ENCODE measurements around the gene DNTT. TPM values are rescaled to one million over a fixed set of nuclear protein-coding genes. Genes with fewer than 3 reads are reported as not detected.
A peak's percentile ranks its signal among the peaks of the same experiment; 100 is the strongest.

The DNTT gene
- total RNA-seq, 1 donor from 2014 or later = not detected

DNA sequence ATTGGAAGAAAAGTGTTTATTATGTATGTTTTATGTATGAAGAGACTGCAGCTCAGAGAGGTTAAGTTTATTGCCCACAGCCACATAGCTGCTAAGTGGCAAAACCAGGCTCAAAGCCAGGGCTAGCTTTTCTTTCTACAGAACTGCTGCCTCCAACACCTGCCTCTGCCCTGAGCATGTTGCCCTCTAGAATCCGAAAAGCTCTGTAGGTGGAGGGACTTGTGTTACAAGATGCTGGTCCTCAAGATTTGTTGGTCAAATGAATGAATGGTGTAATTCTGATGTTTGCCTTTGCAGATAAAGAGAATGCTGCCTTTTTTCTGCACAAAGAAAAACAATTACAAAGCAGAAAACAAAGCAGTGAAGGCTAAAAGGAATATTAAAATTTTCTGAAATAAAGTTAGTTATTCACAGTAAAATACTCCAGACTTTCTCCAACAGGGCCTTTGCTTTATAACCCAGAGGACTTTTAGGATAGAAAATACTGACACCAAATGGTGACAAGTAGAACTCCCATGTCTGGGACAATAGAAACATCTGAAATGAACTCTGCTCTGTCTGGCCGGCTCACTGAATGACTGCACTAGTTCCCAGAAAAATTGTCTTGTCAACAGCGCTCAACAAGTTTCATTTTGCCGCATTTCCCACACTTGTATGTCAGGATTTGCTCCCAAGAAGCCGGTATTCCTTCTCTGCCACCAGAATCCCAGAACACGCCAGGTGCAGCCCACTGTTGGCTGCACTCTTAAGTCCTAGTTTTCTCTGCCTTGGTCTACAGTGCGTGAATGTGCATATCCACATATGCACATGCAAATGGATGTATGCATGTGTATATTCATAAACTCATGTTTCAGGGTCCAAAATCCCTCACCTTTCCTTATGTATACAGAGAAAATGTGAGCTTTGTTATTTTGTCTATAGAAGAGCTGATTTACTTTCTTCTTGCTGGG lies 11.0 kb upstream of the DNTT start:
- Histone ChIP-seq H3K4me1 (no peaks in the 10 kb centered on the region), H3K9me3 (replicated peaks) (no peaks in the 10 kb centered on the region), H3K27ac (replicated peaks) (no peak overlapping the region), H3K27me3 (ENCODE audit: low read depth) (peaks cover 89% of the 10 kb centered on the region), H3K36me3 (no peaks in the 10 kb centered on the region), H3K4me3 (no peak overlapping the region)
- TF ChIP-seq, protein P1, sequence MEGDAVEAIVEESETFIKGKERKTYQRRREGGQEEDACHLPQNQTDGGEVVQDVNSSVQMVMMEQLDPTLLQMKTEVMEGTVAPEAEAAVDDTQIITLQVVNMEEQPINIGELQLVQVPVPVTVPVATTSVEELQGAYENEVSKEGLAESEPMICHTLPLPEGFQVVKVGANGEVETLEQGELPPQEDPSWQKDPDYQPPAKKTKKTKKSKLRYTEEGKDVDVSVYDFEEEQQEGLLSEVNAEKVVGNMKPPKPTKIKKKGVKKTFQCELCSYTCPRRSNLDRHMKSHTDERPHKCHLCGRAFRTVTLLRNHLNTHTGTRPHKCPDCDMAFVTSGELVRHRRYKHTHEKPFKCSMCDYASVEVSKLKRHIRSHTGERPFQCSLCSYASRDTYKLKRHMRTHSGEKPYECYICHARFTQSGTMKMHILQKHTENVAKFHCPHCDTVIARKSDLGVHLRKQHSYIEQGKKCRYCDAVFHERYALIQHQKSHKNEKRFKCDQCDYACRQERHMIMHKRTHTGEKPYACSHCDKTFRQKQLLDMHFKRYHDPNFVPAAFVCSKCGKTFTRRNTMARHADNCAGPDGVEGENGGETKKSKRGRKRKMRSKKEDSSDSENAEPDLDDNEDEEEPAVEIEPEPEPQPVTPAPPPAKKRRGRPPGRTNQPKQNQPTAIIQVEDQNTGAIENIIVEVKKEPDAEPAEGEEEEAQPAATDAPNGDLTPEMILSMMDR (IDR thresholded peaks at IDR 0.05; ENCODE audit: borderline replicate concordance) = peak; percentile 73
- DNase-seq = no peak
- intact Hi-C loops (cut with micrococcal nuclease) = loop anchor here (5.0 to 10.0 kb wide), 2 partner anchors 61 to 268 kb away; no protein-coding TSS in a partner anchor

DNA sequence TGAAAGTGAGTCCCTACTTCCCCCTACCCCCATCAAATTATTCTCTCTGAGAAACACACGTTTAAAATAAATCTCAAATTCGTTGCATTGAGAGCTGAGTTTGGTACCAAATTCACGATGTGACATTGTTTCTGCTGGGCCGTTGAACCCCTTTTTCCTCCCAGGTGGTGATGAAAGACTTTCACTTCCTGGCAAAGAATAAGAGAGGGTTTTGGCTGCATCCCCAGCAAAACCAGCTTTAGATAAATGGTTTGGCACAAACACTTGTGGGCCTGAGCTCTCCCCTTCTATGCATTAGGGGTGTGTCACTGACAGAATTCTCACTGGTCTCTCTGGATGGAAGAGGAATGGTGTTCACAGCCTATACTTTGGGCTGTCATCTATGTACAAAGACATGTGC lies 8.8 kb upstream of the DNTT start:
- Histone ChIP-seq H3K27me3 (ENCODE audit: low read depth) (peaks cover 80% of the 10 kb centered on the region), H3K9me3 (replicated peaks) (no peaks in the 10 kb centered on the region), H3K4me1 (no peaks in the 10 kb centered on the region), H3K36me3 (no peaks in the 10 kb centered on the region), H3K4me3 (no peak overlapping the region), H3K27ac (replicated peaks) (no peak overlapping the region)
- TF ChIP-seq, protein P1 (IDR thresholded peaks at IDR 0.05; ENCODE audit: borderline replicate concordance) = no peak
- intact Hi-C loops (cut with micrococcal nuclease) = loop anchor here (10.0 kb wide), 1 partner anchor 271 kb away; no protein-coding TSS in a partner anchor
- no peak for DNase-seq

DNA sequence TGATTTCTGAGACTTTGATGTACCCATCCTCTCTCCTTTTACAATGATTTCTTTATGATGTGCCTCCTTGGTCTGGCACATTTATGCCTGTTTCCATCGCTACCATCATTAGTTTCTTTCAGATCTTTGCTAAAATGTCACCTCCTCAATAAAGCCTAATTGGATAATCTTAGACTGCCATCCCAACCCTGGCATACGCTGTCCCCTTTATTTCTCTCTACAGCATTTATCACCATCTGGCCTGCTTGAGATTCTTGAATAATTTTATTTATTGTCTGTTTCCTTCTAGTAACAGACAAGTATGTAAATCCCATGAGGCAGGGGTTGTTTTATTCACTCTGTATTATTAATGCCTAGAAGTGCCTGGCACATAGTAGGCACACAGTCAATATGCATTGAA lies 6.7 kb upstream of the DNTT start:
- no peaks in the 10 kb centered on the region for H3K4me1 ChIP-seq
- no peaks in the 10 kb centered on the region for H3K36me3 ChIP-seq
- TF ChIP-seq, protein P1 (IDR thresholded peaks at IDR 0.05; ENCODE audit: borderline replicate concordance) = no peak
- no peaks in the 10 kb centered on the region for H3K9me3 ChIP-seq (replicated peaks)
- DNase-seq = no peak
- no peak overlapping the region for H3K4me3 ChIP-seq
- no peak overlapping the region for H3K27ac ChIP-seq (replicated peaks)
- intact Hi-C loops (cut with micrococcal nuclease) = loop anchor here (10.0 kb wide), 1 partner anchor 273 kb away; no protein-coding TSS in a partner anchor
- H3K27me3 ChIP-seq (ENCODE audit: low read depth) = peaks cover 73% of the 10 kb centered on the region

DNA sequence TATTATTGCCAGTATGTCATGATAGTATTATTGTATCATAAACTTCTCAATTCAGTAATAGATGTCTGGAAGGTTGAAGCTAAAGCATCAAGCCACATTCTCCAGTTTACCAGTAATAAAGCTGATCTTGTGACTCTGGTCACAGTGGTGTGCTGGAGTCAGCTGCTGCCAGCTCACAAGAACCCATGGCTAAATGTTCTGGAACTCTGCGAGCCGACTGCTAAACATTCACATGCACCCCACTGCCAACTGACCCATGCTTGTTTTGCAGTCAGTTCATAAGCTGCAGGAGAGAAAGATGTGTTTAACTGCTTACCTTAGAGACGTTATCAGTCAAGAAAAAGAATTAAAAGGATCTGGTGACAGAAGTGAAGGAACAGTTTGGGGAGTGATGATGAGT lies 5.9 kb upstream of the DNTT start:
- peaks cover 75% of the 10 kb centered on the region for H3K27me3 ChIP-seq (ENCODE audit: low read depth)
- H3K4me1 ChIP-seq = no peaks in the 10 kb centered on the region
- TF ChIP-seq, protein P1 (IDR thresholded peaks at IDR 0.05; ENCODE audit: borderline replicate concordance) = no peak
- intact Hi-C loops (cut with micrococcal nuclease) = loop anchor here (10.0 kb wide), 1 partner anchor 274 kb away; no protein-coding TSS in a partner anchor
- H3K9me3 ChIP-seq (replicated peaks) = no peaks in the 10 kb centered on the region
- H3K27ac ChIP-seq (replicated peaks) = no peak overlapping the region
- no peak overlapping the region for H3K4me3 ChIP-seq
- H3K36me3 ChIP-seq = no peaks in the 10 kb centered on the region
- peak; percentile 17 for DNase-seq

DNA sequence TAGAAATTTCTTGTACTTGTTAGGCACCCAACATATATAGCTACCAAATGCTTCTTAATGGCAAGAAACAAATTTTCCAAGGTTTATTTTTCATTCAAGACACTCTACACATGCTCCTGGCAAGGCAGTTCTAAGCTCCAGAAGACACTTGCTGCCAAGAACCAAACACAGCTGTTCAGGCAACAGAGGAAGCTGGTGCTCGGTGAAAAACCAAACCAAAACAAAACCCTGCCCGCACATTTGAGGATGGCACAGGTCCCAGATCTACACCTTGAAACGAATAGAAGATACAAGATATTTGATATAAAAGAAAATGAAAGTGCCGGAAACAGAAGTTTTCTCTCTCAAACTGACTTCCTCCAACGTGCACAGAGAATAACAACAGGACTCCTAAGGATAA lies 4.9 kb upstream of the DNTT start:
- intact Hi-C loops (cut with micrococcal nuclease) = loop anchor here (10.0 kb wide), 1 partner anchor 275 kb away; no protein-coding TSS in a partner anchor
- H3K27ac ChIP-seq (replicated peaks) = no peak overlapping the region
- no peaks in the 10 kb centered on the region for H3K36me3 ChIP-seq
- H3K4me3 ChIP-seq = no peak overlapping the region
- DNase-seq = no peak
- no peaks in the 10 kb centered on the region for H3K9me3 ChIP-seq (replicated peaks)
- TF ChIP-seq, protein P1 (IDR thresholded peaks at IDR 0.05; ENCODE audit: borderline replicate concordance) = no peak
- no peaks in the 10 kb centered on the region for H3K4me1 ChIP-seq
- H3K27me3 ChIP-seq (ENCODE audit: low read depth) = peaks cover 71% of the 10 kb centered on the region

Data from left ventricle myocardium inferior (tissue), 1 donor.